ENCODE measurements around the gene WDR64.

- TF ChIP-seq RFX5 (IDR thresholded peaks at IDR 0.05; ENCODE audit: low read depth, low read length) (no peak), CTCF (conservative IDR thresholded peaks at IDR 0.05; ENCODE audit: low read depth, low read length) (no peak), USF2 (IDR thresholded peaks at IDR 0.05; ENCODE audit: low read depth, low read length) (no peak), BHLHE40 (IDR thresholded peaks at IDR 0.05; ENCODE audit: low read depth, low read length) (no peak), MXI1 (IDR thresholded peaks at IDR 0.05; ENCODE audit: borderline replicate concordance, low read depth, low read length) (no peak), POLR2A (IDR thresholded peaks at IDR 0.05; ENCODE audit: low read depth, low read length) (no peak), SMC3 (IDR thresholded peaks at IDR 0.05; ENCODE audit: low read depth, low read length) (no peak), CEBPB (IDR thresholded peaks at IDR 0.05; ENCODE audit: low read depth, low read length) (no peak), RCOR1 (IDR thresholded peaks at IDR 0.05; ENCODE audit: insufficient replicate concordance, low read length) (no peak), ELK1 (IDR thresholded peaks at IDR 0.05; ENCODE audit: borderline replicate concordance, low read depth, low read length) (no peak), MAFK (IDR thresholded peaks at IDR 0.05; ENCODE audit: low read depth, low read length) (no peak)
Observed at GRCh38 chr1:241635556-241636152, 16.4 kb upstream of the WDR64 start.
